PC-9 (cell line): ENCODE data around the gene LDLRAD3.

Experiments used
- EZH2 ChIP-seq: fragments of 200-600 bp; sonication (generic); IDR thresholded peaks from 2 replicates; pipeline ENCODE4 v1.8.0; 2017; ENCODE audit warnings: antibody characterized with exemption, low read depth
- TF ChIP-seq, protein P1 (sequence below): fragments of 200-600 bp; sonication (generic); conservative IDR thresholded peaks from 2 replicates; pipeline ENCODE4 v1.6.1; 2017; ENCODE audit warnings: mixed run types, antibody characterized with exemption, mild to moderate bottlenecking, moderate library complexity

DNA sequence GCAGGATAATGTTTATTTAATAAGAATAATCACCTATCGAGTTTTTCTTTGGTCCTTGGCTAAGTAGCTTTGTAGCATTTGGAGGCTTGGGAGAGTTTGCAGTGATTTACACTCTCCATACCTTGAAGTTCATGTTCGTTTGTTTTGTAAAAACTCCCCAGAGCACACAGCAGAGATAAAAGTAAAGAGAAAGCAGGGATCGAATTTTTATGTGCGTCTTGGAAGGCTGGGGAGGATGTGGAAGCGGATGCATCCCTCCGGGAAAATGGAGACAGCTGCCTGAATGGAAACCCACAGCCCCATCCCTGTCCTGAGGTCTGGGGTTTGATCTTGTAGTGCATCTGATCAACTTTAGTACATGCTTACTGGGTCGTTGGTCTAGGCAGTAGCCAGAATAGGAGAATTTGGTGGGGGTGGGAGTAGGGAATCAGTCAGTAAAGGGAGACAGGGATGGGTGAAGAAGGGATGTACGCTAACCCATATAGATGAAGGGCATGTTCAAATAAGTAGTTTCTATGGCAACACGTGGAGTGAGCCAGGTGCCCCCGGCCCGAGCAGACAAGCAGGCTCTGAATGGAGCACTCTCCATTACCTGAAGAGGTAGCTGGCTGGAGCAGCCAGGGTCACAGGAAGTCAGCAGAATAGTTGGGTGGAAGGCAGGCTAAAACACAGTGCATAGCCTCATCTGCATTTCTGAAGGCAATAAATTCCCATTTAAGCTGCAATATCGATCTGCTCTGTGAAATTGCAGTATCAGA lies 197.5 kb downstream of the LDLRAD3 start:
- TF ChIP-seq, protein P1, sequence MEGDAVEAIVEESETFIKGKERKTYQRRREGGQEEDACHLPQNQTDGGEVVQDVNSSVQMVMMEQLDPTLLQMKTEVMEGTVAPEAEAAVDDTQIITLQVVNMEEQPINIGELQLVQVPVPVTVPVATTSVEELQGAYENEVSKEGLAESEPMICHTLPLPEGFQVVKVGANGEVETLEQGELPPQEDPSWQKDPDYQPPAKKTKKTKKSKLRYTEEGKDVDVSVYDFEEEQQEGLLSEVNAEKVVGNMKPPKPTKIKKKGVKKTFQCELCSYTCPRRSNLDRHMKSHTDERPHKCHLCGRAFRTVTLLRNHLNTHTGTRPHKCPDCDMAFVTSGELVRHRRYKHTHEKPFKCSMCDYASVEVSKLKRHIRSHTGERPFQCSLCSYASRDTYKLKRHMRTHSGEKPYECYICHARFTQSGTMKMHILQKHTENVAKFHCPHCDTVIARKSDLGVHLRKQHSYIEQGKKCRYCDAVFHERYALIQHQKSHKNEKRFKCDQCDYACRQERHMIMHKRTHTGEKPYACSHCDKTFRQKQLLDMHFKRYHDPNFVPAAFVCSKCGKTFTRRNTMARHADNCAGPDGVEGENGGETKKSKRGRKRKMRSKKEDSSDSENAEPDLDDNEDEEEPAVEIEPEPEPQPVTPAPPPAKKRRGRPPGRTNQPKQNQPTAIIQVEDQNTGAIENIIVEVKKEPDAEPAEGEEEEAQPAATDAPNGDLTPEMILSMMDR, result no peak
- no peak for TF ChIP-seq EZH2
